ENCODE results near the gene PRAMEF15.
"Not testable (repeated sequence)": the region's sequence is repeated elsewhere in the genome, so short reads cannot be mapped to it uniquely, and the experiment has no call there.

GRCh38 chr1:13347034-13347433 lies 31.7 kb downstream of the PRAMEF15 start, which contains the start of gene PRAMEF14:
- TF ChIP-seq, protein P1, sequence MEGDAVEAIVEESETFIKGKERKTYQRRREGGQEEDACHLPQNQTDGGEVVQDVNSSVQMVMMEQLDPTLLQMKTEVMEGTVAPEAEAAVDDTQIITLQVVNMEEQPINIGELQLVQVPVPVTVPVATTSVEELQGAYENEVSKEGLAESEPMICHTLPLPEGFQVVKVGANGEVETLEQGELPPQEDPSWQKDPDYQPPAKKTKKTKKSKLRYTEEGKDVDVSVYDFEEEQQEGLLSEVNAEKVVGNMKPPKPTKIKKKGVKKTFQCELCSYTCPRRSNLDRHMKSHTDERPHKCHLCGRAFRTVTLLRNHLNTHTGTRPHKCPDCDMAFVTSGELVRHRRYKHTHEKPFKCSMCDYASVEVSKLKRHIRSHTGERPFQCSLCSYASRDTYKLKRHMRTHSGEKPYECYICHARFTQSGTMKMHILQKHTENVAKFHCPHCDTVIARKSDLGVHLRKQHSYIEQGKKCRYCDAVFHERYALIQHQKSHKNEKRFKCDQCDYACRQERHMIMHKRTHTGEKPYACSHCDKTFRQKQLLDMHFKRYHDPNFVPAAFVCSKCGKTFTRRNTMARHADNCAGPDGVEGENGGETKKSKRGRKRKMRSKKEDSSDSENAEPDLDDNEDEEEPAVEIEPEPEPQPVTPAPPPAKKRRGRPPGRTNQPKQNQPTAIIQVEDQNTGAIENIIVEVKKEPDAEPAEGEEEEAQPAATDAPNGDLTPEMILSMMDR (IDR thresholded peaks at IDR 0.05; ENCODE audit: insufficient read depth, low read length, poor library complexity, severe bottlenecking), result not testable (repeated sequence)
- TF ChIP-seq EZH2phosphoT487 (conservative IDR thresholded peaks at IDR 0.05; ENCODE audit: low read length), result not testable (repeated sequence)
